Endometrium (tissue), 2 donors: ENCODE results near the gene PPM1E.
"Not testable (repeated sequence)": the region's sequence is repeated elsewhere in the genome, so short reads cannot be mapped to it uniquely, and the experiment has no call there.

Source experiments
- FAIRE-seq: peaks from 2 replicates; lab custom pipeline; 2012; peaks lifted over from hg19 to GRCh38; lab: Jason Lieb, UNC
- donor health status: control.
- donor health status: control.

PPM1E gene

DNA sequence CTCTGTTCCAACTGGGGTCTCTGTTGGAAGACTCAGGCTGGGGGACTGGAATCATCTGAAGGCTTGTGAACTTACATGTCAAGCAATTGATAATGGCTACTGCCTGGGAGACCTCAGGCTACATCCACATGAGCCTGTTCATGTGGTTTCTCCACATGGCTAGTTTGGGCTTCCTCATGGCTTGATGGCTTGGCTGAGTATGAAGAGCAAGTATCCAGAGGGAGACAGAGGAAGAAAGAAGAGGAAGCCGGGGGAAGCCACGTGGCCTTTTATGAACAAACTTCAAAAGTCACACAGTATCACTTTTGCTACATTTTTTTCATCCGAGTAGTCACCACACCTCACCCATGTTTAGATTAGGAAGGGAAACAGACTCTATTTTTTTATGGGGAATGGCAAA is 192.2 kb downstream of the PPM1E start:
- FAIRE-seq: no peak

DNA sequence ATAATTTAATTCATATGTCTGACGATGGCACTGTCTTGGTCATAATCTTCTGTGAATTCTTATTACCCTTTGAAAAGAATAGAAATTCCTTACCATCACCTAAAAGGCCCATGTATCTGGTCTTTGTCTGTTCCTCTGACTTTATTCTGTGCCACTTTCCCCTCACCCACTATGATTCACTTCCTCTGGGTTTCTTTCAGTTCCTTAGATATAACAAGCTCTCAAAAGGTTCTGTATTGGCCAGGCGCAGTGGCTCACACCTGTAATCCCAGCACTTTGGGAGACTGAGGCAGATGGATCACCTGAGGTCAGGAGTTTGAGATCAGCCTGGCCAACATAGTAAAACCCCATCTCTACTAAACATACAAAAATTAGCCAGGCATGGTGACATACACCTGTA is 198.7 kb downstream of the PPM1E start:
- FAIRE-seq: not testable (repeated sequence)

GRCh38 chr17:58956997-58957724 is 201.5 kb downstream of the PPM1E start:
- no peak for FAIRE-seq

DNA sequence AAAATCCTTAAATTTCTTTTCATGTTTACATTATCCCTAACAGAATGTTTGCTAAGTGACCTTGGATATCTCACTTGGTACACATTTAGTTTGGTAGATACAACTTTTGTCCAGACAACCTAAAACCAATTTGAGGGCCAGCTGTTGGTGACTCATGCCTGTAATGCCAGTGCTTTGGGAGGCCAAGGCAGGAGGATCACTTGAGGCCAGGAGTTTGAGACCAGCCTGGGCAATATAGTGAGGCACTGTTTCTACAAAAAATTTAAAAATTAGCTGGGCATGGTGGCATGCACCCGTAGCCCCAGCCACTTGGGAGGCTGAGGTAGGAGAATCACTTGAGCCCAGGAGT is 202.0 kb downstream of the PPM1E start:
- FAIRE-seq: not testable (repeated sequence)

DNA sequence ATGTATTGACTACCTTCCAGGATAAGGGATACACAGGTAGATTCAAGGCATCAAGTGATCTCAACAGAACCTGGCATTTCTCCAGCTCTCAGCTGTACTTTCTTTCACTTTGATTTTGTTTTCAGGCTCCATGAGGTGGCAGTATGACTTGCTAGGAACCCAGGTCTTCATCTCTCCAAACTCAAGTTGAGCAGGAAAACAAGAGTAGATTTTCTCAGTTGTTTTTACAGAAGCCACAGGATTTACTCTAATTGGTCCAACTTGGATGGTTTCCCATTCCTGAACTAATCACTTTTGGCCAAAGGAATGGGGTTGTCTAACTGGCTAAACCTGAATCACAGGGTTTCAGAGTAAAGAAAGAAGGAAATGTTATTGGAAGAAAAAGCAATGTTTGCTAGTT is 204.4 kb downstream of the PPM1E start:
- FAIRE-seq: no peak

- no peak for FAIRE-seq
These were observed 209.6 kb downstream of the PPM1E start for GRCh38 chr17:58965221-58965620.

GRCh38 chr17:58966208-58966607 is 210.6 kb downstream of the PPM1E start:
- no peak for FAIRE-seq

GRCh38 chr17:58968426-58969061 is 212.9 kb downstream of the PPM1E start:
- no peak for FAIRE-seq

- no peak for FAIRE-seq
These were observed 213.5 kb downstream of the PPM1E start for GRCh38 chr17:58969156-58969555.

DNA sequence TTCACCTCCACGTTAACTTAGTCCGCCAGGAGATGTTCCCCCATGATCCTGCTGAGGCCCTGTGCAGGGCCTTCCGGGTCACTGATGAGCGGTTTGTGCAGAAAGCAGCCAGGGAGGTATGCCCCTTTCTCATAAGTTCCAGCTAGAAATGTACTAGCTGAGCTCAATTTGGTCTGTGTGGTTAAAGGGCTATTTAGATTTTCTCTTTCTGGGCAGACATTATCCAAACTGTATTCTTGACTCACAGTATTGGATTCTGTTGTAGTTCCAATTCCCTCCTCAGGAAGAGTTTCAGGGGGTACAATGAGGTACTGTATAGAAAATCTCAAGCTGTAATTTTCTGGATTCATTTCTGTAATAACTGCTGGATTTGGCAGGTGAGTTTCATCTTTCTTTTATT is 214.0 kb downstream of the PPM1E start:
- no peak for FAIRE-seq

- no peak for FAIRE-seq
These were observed 215.2 kb downstream of the PPM1E start for GRCh38 chr17:58970609-58971450.

GRCh38 chr17:58974354-58974753 is 218.7 kb downstream of the PPM1E start:
- FAIRE-seq: no peak

DNA sequence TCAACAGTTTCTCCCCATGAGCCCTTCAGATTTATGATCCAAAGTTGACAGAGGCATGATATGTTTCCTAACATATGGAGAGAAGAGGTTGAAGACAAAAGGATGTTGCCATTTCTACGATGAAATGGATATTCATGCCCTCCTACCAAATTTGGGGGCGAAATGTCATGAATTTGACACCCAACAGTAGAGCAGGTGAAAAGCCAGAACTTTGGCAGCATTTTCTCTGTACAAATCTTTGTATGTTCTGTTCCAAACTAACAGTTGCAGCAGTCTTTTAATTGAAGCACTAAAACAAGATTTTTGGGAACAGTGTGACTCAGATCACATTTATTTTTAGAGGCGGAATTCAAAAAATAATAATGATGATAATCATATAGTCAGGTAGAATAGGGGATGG is 220.9 kb downstream of the PPM1E start:
- FAIRE-seq: no peak

- FAIRE-seq: no peak
These were observed 225.2 kb downstream of the PPM1E start for GRCh38 chr17:58980706-58981481.

- no peak for FAIRE-seq
These were observed 227.0 kb downstream of the PPM1E start for GRCh38 chr17:58982626-58983025.

DNA sequence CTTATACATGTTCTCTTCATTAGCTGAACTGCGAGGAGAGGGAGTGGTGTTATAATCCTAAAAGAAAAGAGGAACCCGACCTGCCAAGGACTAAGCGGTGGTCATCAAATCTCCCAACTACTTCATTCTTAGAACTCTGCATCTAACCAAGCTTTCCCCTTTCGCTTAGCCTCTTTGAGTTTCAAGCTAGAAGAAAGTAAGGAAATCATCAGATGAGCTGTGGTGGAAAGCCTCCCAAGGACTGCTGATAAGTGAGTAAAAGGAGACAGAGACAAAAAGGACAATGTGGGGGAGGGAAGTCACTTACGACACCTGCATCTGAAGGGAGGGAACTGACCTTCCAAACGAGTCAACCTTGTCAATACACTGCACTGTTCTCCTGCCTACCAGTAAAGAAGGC is 229.7 kb downstream of the PPM1E start:
- FAIRE-seq: no peak

DNA sequence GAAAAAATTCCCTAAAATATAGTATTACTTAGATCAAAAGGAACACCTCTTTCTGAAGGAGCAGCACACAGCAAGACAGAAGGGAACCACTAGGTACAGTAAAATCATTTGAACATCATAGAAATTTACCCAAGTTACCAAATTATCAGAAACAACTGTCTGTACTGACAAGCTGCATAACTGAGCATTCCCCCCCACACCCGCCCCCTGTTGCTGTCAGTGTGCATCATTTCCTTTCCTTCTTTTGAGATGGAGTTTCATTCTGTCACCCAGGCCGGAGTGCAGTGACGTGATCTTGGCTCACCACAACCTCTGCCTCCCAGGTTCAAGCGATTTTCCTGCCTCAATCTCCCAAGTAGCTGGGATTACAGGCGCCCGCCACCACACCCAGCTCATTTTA is 230.3 kb downstream of the PPM1E start:
- no peak for FAIRE-seq

- no peak for FAIRE-seq
These were observed 234.0 kb downstream of the PPM1E start for GRCh38 chr17:58989629-58990028.

DNA sequence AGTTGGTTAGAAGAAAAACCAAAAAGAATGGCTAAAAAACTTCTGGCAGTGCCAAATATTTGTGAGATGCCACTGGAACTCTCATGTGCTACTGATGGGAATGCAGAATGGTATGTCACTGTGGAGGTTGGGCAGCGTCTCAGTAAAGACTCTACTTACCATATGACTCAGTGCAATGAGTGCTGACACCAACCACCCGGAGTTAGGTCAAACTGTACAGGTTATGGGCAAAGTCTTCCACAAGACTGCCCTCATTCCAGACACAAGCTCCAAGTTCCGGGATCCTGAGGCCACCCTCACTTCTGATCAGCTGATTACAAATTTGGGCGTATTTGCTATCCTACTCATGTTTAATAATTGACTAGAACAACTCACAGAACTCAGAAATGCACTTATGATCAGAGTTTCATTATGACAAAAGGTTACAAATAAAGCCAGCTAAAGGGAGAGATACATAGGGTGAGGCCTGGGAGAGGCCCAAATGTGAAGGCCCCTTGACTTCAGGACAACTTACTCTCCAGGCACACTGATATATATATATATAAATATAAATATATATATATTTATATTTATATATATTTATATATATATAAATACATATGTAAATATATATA is 236.2 kb downstream of the PPM1E start:
- FAIRE-seq: no peak

- no peak for FAIRE-seq
These were observed 237.7 kb downstream of the PPM1E start for GRCh38 chr17:58993311-58993710.

DNA sequence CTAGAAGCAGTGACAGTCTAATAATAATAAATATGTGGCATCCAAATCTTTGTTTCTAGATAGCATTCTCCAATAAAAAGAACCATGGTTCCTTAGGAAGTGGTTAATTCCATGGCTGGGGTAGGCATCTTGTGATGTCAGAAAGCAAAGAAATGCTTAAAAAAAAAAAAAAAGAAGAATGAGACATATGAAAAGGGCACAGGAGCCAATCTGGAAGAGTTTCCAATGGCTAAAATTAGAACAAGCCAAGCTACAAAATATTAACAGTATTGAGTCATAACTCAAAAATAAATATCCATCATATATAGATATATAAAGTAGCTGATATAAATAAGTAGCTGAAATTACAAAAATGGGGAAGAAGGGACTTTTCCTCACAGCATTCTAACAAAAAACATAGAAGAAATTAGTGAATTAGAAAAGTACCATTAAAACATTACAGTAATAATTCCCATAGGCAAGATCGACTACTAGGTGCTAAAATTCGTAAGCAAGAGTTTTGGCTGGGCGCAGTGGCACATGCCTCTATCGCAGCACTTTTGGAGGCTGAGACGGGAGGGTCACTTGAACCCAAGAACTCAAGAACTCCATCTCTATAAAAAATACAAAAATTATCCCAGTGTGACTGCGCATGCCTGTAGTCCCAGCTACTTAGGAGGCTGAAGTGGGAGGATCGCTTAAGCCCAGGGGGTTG is 239.7 kb downstream of the PPM1E start:
- no peak for FAIRE-seq
